Measurements from ENCODE around the gene RPS6KB2. TPM values are rescaled to one million over a fixed set of nuclear protein-coding genes. Genes with fewer than 3 reads are reported as not detected.
A peak's percentile ranks its signal among the peaks of the same experiment; 100 is the strongest.

Gene RPS6KB2
- total RNA-seq, 1 experiment from 2014 or later = 116 TPM

DNA sequence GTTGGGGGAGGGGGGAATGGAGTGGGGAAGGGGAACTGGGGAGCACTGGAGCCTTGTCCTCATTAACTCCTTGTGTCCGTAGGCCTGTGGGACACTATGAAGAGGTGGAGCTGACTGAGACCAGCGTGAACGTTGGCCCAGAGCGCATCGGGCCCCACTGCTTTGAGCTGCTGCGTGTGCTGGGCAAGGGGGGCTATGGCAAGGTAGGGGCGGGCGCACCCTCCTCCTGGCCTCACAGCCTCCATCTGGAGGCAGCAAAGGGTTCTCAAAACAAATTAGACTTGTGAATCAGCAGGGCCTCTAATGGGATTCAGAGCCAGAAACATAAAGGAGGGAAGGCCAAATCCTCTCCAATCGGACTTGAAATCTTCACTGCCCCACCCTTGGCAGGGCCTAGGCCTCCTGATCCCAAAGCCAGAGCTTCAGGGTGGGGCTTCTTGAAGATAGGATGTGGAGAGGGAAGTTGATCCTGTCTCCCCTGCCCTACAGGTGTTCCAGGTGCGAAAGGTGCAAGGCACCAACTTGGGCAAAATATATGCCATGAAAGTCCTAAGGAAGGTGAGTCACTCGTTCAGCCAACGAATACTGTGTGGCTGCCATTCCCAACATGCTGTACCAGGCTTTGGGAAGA is 859 bp downstream of the RPS6KB2 start:
- ChIA-PET POLR2A (interaction anchor here (0.6 to 1.8 kb wide), 5 partner anchors 10 to 573 kb away, joined by 3 to 9 read pairs (median 4); partner anchors contain the start of genes CORO1B and PPP1CA), CTCF (interaction anchor here (1.3 to 1.6 kb wide), 2 partner anchors 28 to 47 kb away, joined by 4 to 9 read pairs; partner anchors contain the start of gene PPP1CA)
- no peaks in the 10 kb centered on the region for H3K9me3 Mint-ChIP-seq (ENCODE audit: unreplicated experiment)
- peak overlapping the region; percentile 93 for H3K4me3 Mint-ChIP-seq (ENCODE audit: unreplicated experiment)
- Histone ChIP-seq H3K27me3 (replicated peaks; ENCODE audit: control insufficient read depth, insufficient read depth, low read length) (no peaks in the 10 kb centered on the region), H3K36me3 (ENCODE audit: control insufficient read depth, insufficient read depth, low read length) (peaks cover 9% of the 10 kb centered on the region), H3K9me3 (no peaks in the 10 kb centered on the region), H3K4me1 (peaks cover 4% of the 10 kb centered on the region; the same call in 1 of the 2 replicates), H3K4me3 (ENCODE audit: low read depth, low read length) (peak overlapping the region; percentile 74)
- intact Hi-C loops (cut with micrococcal nuclease; ENCODE audit: unreplicated experiment) = loop anchor here (2.0 kb wide), 1 partner anchor 28 kb away; the partner anchor contains the start of gene PPP1CA
- no peaks in the 10 kb centered on the region for H3K4me1 Mint-ChIP-seq (ENCODE audit: low read depth, unreplicated experiment)
- peaks cover 49% of the 10 kb centered on the region for H3K36me3 Mint-ChIP-seq (ENCODE audit: insufficient read depth, unreplicated experiment)
- no peak for DNase-seq
- TF ChIP-seq, protein P1, sequence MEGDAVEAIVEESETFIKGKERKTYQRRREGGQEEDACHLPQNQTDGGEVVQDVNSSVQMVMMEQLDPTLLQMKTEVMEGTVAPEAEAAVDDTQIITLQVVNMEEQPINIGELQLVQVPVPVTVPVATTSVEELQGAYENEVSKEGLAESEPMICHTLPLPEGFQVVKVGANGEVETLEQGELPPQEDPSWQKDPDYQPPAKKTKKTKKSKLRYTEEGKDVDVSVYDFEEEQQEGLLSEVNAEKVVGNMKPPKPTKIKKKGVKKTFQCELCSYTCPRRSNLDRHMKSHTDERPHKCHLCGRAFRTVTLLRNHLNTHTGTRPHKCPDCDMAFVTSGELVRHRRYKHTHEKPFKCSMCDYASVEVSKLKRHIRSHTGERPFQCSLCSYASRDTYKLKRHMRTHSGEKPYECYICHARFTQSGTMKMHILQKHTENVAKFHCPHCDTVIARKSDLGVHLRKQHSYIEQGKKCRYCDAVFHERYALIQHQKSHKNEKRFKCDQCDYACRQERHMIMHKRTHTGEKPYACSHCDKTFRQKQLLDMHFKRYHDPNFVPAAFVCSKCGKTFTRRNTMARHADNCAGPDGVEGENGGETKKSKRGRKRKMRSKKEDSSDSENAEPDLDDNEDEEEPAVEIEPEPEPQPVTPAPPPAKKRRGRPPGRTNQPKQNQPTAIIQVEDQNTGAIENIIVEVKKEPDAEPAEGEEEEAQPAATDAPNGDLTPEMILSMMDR (IDR thresholded peaks at IDR 0.05; ENCODE audit: insufficient read depth in 1 of 2, low read depth in 1 of 2, low read length in 1 of 2, severe bottlenecking in 1 of 2, unreplicated experiment in 1 of 2) = no peak
- BruUV-seq (replicated peaks) = TSS peak; percentile 53
- peak overlapping the region; percentile 96 for H3K27ac Mint-ChIP-seq (ENCODE audit: unreplicated experiment)
- no peaks in the 10 kb centered on the region for H3K27me3 Mint-ChIP-seq (ENCODE audit: insufficient read depth, unreplicated experiment)

DNA sequence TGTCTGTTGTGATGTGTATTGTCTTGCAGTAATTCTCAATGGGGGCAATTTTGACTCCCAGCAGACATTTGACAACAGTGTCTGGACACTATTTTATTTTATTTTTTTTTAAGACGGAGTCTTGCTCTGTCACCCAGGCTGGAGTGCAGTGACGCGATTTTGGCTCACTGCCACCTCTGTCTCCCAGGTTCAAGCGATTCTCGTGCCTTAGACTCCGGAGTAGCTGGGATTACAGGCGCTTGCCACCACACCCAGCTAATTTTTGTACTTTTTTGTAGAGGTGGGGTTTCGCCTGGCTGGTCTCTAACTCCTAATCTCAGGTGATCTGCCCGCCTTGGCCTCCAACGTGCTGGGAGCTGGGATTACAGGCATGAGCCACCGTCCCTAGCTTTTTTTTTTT is 1.4 kb downstream of the RPS6KB2 start:
- BruUV-seq (replicated peaks) = no TSS peak
- POLR2A ChIA-PET = interaction anchor here (0.6 kb wide), 1 partner anchor 38 kb away, joined by 3 read pairs; no protein-coding TSS in a partner anchor

More for the DNA sequence above, 1.4 kb downstream of the RPS6KB2 start:
- Mint-ChIP-seq H3K27me3 (ENCODE audit: insufficient read depth, unreplicated experiment) (no peaks in the 10 kb centered on the region), H3K4me1 (ENCODE audit: low read depth, unreplicated experiment) (no peaks in the 10 kb centered on the region), H3K9me3 (ENCODE audit: unreplicated experiment) (no peaks in the 10 kb centered on the region), H3K4me3 (ENCODE audit: unreplicated experiment) (peak overlapping the region; percentile 35), H3K36me3 (ENCODE audit: insufficient read depth, unreplicated experiment) (peaks cover 53% of the 10 kb centered on the region), H3K27ac (ENCODE audit: unreplicated experiment) (no peak overlapping the region)
- intact Hi-C loops (cut with micrococcal nuclease; ENCODE audit: unreplicated experiment) = loop anchor here (2.0 kb wide), 1 partner anchor 29 kb away; the partner anchor contains the start of gene PPP1CA
- CTCF ChIA-PET = no interaction called here
- no peak overlapping the region; the same call in 1 of the 2 replicates for H3K4me3 ChIP-seq (ENCODE audit: low read depth, low read length)
- H3K9me3 ChIP-seq = no peaks in the 10 kb centered on the region
- no peaks in the 10 kb centered on the region for H3K27me3 ChIP-seq (replicated peaks; ENCODE audit: control insufficient read depth, insufficient read depth, low read length)
- DNase-seq = no peak
- peaks cover 13% of the 10 kb centered on the region for H3K36me3 ChIP-seq (ENCODE audit: control insufficient read depth, insufficient read depth, low read length)
- peaks cover 4% of the 10 kb centered on the region; the same call in 1 of the 2 replicates for H3K4me1 ChIP-seq
- TF ChIP-seq, protein P1 (IDR thresholded peaks at IDR 0.05; ENCODE audit: insufficient read depth in 1 of 2, low read depth in 1 of 2, low read length in 1 of 2, severe bottlenecking in 1 of 2, unreplicated experiment in 1 of 2) = no peak
